SK-N-SH (cell line): Measurements from ENCODE around the gene RPL15.

Experiments
- CTCF ChIP-seq: fragments of 200-600 bp; sonication (generic); IDR thresholded peaks from 2 replicates; pipeline ENCODE4 v1.6.1; 2017; ENCODE audit warnings: antibody characterized with exemption, mild to moderate bottlenecking, moderate library complexity
- EP300 ChIP-seq, 2 experiments: IDR thresholded peaks; 2 replicates each; pipeline versions ENCODE4 v1.4.0 to v1.6.1; 2012; ENCODE audit warnings: borderline replicate concordance in 1 of 2, low read depth in 1 of 2, low read length in 1 of 2
- FOXJ3 ChIP-seq: sonication (generic); formaldehyde crosslinking; IDR thresholded peaks from 2 replicates; pipeline ENCODE4 v1.5.1; 2020; ENCODE audit warnings: mild to moderate bottlenecking, missing genetic modification reagents
- JUND ChIP-seq: IDR thresholded peaks from 2 replicates; pipeline ENCODE4 v1.4.0; 2012
- MAX ChIP-seq: IDR thresholded peaks from 2 replicates; pipeline ENCODE4 v1.4.0; 2012; ENCODE audit warnings: low read depth
- MXI1 ChIP-seq: IDR thresholded peaks from 2 replicates; pipeline ENCODE4 v1.6.1; 2012; ENCODE audit warnings: mild to moderate bottlenecking, low read depth, low read length, improper control_type of control experiment
- POLR2AphosphoS5 ChIP-seq: IDR thresholded peaks from 2 replicates; pipeline ENCODE4 v1.6.1; 2012; ENCODE audit warnings: low read depth, low read length
- RAD21 ChIP-seq: IDR thresholded peaks from 2 replicates; pipeline ENCODE4 v1.6.1; 2012; ENCODE audit warnings: mild to moderate bottlenecking, low read length
- RCOR1 ChIP-seq: fragments of 150-350 bp; IDR thresholded peaks from 2 replicates; pipeline ENCODE4 v1.6.1; 2017; ENCODE audit warnings: antibody characterized with exemption, low read length
- SIN3A ChIP-seq: IDR thresholded peaks from 2 replicates; pipeline ENCODE4 v1.6.1; 2012; ENCODE audit warnings: low read depth, mild to moderate bottlenecking, low read length, moderate library complexity, borderline replicate concordance
- SMC3 ChIP-seq: IDR thresholded peaks from 2 replicates; pipeline ENCODE4 v1.6.1; 2012; ENCODE audit warnings: low read depth, low read length, improper control_type of control experiment
- TEAD4 ChIP-seq: IDR thresholded peaks from 2 replicates; pipeline ENCODE4 v1.4.0; 2012; ENCODE audit warnings: mild to moderate bottlenecking, borderline replicate concordance; ENCODE audit not compliant: insufficient read depth
- USF2 ChIP-seq: fragments of 150-350 bp; IDR thresholded peaks from 2 replicates; pipeline ENCODE4 v1.6.1; 2017; ENCODE audit warnings: antibody characterized with exemption, low read length, low read depth, borderline replicate concordance
- YY1 ChIP-seq: IDR thresholded peaks from 2 replicates; pipeline ENCODE4 v1.4.0; 2012; ENCODE audit warnings: low read depth, mild to moderate bottlenecking

- TF ChIP-seq CTCF, result no peak
- TF ChIP-seq MAX, result peak; percentile 96
- no peak for TF ChIP-seq SMC3
- TF ChIP-seq POLR2AphosphoS5, result peak; percentile 100
- no peak for TF ChIP-seq JUND
- no peak for TF ChIP-seq RAD21
- peak; percentile 55 for TF ChIP-seq MXI1
- no peak for TF ChIP-seq FOXJ3 (CRISPR knock-in tag)
- 0 out of 2 replicates have a peak, but pooled peaks have one; percentile 6 for TF ChIP-seq TEAD4
- TF ChIP-seq YY1, result peak; percentile 88
- TF ChIP-seq USF2, result no peak
- peak; percentile 85 for TF ChIP-seq SIN3A
- no peak for TF ChIP-seq RCOR1
- TF ChIP-seq EP300 (IDR thresholded peaks at IDR 0.05; ENCODE audit: borderline replicate concordance in 1 of 2, low read depth in 1 of 2, low read length in 1 of 2), result no peak
Measured at GRCh38 chr3:23916886-23917678, at the start of gene RPL15, which contains the start of gene NKIRAS1.
